HG02973 (cell line): ENCODE data around the gene NACC1.
"Not testable (repeated sequence)": the region's sequence is repeated elsewhere in the genome, so short reads cannot be mapped to it uniquely, and the experiment has no call there.

Source experiments
- ATAC-seq: cut with Tn5 transposase; IDR thresholded peaks from one replicate; pipeline ENCODE4 v1.9.1; 2021; ENCODE audit warnings: moderate library complexity; ENCODE audit not compliant: unreplicated experiment

Gene NACC1

DNA sequence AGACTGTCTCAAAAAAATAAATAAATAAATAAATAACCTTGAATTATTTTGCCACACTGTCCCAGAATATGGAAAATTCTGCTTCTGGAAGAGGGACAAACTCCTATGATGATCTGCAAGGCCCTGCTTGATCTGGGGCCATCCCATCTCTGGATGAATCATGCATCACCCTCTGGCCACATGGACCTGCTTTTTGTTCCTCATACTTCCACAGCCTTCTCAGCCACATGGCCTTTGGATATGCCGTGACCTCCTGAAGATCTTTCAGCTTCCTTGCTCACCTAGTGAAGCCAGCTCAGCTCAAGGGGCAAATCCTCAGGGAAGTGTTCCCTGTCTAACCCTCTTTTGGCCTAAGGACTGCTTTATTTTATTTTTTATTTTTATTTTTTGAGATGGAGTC lies 42.5 kb downstream of the NACC1 start:
- ATAC-seq: no peak

DNA sequence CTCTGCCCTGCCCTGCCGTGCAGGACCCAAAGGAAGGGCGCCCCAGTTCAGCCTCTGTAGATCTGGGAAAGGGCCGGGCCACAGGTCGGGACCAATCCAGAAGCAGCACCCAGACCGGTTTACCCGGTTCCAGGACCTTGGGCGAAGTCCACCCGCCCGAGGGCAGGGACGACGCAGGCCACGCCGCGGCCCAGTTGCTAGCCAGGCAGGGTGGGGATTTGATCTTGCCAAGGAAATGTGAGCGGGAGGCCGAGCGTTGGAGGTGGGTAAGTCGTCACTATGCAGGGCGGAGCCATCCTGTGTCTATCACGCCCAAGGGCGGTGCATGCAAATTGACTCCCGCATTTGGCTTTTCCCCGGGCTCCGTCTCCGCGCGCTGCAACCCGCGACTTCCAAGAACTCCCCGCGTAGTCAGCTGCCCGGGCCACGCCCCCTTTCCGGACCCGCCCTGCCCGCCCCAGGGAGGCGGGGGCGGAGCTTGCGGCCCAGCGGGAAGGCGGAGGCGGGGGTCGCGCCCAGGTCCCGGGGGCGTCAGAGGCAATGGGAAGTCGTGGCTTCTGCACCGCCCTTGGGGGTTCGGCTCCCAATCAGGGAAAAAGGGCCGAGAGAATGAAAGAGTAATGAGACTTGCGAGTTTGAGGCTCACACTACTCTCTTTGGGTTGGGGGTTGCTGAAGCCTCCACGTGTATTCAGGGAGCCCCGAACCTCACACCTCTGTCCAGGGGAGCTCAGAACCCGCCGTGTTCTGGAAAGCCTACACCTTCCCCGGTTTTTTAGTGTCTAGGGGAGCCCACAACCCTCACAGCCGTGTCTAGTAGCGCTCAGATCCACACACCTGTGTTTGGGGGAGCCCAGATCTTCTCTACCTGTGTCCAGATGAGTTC lies 44.9 kb downstream of the NACC1 start:
- no peak for ATAC-seq

DNA sequence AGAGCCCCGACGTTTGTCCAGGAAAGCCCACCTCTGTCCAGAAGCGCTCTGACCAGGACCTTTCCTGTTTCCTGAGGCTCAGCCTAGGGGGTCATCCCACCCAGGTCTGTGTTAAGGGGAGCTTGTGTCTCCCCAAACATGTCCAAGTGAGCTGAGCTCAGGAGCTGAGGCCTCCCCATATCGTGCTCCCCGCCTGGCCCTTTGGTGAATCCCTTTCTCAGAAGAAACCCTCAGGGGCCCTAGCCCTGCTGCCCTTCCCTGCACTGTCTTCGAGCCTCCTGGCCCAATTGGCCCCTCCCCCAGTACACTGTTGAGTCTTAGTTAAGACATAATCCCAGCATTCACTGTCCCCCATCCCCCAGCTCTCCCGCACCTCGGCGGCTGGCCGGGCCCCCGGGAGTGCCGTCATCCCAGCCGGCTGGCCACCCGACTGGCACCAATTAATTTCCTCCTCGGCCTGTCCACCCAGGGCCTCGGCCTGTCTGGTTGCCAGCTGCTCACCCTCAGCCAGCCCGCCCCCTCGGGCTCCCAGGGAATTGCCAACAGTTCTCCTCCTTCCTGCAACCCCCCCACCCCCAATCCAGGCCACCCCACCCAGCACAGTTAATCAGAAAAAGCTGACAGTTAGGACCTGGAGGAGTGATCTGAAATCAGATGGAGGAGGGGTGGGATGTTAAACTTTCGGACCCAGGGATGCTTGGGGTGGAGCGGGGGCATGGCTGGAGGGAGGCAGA lies 45.7 kb downstream of the NACC1 start:
- no peak for ATAC-seq

DNA sequence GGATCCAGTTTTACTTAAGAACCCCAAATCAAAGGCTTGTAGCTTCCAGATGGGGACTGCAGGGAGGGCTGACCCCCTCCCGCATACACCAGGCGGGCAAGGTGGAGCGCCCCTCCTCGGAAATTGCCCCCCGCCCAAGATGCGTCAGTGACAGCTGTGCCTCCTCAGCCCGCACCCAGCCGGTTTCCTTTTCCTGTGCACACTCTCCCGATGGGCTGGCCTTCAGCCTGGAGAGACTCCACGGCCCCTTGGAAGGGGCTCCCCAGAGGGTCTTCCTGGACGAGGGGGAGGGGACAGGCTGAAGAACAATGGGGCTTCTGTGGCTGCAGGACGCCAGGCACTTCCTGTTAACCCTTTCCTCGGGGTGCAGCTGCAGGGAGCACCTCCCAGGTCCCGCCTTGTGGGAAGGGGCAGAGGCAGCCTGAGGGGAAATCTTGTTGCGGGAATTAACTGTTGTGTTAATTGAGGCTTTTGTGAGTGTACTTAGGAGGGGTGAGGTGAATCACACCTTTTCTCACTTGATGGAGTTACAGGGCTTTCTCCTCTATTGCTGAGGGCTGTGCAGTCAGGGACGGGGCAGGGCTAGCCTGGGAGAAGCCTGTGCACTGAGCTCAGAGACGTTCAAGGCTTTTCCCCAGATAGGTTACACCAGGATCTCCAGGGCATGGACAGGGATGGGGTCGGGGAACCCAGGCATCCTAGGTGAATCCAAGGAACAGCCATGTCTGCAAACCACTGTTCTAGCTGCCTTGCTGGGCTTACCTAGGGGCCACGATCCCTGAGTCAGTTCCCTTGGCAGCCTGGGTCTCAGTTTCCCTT lies 46.5 kb downstream of the NACC1 start:
- no peak for ATAC-seq

DNA sequence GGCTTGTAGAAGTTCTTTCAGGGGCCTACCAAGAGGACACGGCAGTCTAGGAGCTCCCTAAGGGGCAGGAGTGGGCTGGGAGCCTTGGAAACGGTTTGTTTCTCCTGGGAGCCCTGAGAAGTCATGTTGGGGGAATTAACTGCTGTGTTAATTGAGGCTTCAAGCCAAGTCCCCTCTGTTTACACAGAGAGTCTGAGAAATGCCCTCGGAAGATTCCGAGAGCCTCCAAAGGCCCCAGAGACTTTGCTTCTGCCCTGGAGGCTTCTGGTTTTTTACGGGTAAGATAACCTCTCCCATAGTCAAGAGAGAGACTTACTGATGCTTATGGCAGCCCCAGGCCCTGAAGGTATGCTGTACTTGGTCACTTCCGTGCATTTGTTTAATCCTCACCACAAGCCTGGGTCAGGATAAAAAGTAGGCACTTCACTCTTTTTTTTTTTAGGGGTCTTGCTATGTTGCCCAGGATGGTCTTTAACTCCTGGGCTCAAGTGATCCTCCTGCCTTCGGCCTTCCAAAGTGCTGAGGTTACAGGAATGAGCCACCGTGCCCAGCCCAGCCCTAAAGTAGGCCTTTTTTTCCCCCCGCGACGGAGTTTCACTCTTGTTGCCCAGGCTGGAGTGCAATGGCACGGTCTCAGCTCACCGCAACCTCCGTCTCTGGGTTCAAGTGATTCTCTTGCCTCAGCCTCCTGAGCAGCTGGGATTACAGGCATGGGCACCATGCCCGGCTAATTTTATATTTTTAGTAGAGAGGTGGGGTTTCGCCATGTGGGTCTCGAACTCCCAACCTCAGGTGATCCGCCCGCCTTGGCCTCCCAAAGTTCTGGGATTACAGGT lies 47.3 kb downstream of the NACC1 start:
- no peak for ATAC-seq

DNA sequence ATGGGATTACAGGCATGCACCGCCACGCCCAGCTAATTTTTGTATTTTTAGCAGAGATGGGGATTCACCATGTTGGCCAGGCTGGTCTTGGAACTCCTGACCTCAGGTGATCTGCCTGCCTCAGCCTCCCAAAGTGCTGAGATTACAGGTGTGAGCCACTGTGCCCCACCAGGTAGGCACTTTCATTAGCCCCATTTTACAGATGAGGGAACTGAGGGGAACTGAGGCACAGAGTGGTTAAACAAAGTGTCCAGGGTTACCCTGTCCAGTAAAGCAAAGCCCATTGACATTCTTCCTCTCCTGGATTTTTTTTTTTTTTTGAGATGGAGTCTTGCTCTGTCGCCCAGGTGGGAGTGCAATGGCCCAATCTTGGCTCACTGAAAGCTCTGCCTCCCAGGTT lies 48.1 kb downstream of the NACC1 start:
- ATAC-seq: not testable (repeated sequence)

DNA sequence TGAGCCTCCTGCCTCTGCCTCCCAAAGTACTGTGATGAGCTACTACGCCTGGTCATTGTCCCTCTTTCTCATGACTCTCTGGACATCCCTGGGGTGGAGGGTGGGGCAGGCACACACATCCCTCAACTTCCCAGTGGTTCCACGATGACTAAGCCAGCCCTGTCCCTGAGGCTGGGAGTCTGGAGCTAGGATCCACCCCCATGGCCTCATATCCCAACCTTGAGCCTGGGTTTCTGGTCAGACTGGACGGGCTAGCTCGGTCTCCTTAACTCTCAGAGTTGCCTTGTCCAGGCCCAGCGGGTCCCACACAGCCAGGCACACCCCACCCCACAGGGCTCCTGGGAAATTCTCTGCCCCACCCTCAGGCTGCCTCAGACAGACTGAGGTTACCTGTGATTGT lies 51.7 kb downstream of the NACC1 start:
- no peak for ATAC-seq

DNA sequence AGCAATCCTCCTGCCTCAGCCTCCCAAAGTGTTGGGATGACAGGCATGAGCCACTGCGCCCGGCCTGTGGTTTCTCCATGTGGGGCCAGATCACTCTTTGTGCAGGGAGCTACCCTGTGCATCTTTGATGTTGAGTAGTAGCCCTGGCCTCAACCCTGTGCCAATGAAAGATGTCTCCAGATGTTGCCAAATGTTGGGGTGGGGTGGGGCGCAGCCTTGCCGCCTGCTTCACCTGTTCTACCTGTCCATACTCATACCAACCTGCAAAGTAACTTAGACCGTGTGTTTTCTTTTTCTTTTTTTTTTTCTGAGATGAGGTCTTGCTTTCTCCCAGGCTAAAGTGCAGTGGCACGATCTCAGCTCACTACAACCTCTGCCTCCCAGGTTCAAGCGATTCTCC lies 53.1 kb downstream of the NACC1 start:
- ATAC-seq: no peak

DNA sequence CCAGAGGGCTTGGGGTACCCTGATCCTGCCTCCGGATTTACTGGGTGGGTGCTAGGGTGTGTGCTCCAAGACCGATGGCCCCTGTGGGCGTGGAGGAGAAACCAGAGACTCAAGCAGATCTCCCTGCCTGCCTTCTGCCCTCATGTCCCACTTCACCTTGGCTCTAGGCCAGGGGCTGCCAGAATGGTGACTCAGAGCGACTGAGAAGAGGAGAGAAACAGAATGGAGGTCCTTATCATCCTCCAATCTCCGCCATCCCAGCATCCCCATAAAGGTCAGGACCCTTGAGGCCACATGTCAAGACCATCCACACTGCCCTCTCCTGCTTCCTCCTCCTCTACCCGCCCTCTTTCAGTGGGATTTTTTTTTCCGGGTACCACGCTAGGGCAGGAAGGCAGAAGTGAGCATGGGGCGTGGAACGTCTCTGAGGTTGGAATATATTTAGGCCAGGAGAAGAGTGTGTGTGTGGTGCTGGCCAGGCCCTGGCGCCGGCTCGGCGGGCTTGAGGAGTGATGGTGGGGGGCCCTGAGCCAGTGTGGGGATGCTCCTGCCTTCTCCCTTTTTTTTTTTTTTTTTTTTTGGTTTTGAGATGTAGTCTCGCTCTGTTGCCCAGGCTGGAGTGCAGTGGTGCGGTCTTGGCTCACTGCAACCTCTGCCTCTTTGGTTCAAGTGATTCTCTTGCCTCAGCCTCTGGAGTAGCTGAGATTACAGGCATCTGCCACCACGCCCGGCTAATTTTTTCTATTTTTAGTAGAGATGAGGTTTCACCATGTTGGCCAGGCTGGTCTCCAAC lies 54.5 kb downstream of the NACC1 start:
- no peak for ATAC-seq

DNA sequence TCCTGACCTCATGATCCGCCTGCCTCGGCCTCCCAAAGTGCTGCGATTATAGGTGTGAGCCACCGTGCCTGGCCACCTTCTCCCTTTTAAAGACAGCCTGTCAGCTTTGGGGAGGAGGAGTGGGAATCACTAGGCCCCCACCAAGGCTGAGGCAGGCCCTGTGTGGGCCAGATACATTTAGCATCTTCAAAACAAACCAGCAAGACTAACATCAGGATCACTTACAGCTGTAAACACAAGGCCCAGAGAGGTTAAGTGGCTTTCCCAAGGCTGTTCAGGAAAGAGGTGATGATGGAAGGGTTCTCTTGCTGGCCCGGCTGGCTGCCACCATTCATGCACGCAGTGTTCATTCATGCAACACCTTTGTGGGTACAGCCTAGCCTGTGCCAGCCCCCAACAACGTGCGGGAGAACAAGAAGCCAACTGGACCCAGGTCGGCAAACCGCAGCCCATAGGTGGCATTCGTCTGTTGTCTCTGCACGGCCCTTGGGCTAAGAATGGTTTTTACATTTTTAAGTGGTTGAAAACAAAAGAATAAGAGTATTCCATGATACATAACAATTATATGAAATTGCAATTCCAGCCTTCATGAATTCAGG lies 55.2 kb downstream of the NACC1 start:
- no peak for ATAC-seq

DNA sequence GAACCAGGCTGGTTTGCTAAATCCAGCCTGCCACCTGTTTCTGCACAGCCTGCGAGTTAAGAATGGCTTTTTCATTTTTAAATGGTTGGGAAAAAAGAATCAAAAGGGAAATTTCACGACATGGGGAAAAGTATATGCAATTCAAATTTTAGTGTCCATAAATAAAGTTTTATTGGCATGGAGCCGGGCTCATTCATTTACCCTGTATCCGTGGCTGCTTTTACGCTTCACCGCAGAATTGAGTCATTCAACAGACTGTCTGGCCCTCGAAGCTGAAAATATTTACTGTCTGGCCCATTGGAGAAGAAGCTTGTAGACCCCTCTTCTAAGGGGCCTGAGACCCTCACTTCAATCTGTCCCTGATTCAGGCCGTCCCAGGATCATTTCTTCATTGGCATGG lies 58.3 kb downstream of the NACC1 start:
- no peak for ATAC-seq

DNA sequence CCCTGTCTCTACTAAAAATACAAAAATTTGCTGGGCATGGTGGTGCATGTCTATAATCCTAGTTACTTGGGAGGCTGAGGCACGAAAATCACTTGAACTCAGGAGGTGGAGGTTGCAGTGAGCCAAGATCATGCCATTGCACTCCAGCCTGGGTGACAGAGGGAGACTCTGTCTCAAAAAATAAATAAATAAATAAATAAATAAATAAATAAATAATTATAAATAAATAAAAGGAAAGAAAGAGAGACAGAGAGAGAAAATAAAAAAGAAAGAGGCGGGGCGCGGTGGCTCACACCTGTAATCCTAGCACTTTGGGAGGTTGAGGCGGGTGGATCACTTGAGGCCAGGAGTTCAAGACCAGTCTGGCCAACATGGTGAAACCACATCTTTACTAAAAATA lies 59.5 kb downstream of the NACC1 start:
- not testable (repeated sequence) for ATAC-seq

DNA sequence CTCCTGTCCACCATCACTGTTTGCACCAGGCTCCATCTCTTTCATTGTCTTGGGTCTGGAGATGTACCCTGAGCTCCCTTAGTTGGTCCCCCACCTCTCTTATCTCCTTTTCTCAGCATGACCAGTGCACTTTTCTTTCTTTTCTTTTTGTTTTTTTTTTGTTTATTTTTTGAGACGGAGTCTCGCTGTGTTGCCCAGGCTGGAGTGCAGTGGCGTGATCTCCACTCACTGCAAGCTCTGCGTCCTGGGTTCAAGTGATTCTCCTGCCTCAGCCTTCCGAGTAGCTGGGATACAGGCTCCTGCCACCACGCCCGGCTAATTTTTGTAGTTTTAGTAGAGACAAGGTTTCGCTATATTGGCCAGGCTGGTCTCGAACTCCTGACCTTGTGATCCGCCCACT lies 60.2 kb downstream of the NACC1 start:
- ATAC-seq: not testable (repeated sequence)

DNA sequence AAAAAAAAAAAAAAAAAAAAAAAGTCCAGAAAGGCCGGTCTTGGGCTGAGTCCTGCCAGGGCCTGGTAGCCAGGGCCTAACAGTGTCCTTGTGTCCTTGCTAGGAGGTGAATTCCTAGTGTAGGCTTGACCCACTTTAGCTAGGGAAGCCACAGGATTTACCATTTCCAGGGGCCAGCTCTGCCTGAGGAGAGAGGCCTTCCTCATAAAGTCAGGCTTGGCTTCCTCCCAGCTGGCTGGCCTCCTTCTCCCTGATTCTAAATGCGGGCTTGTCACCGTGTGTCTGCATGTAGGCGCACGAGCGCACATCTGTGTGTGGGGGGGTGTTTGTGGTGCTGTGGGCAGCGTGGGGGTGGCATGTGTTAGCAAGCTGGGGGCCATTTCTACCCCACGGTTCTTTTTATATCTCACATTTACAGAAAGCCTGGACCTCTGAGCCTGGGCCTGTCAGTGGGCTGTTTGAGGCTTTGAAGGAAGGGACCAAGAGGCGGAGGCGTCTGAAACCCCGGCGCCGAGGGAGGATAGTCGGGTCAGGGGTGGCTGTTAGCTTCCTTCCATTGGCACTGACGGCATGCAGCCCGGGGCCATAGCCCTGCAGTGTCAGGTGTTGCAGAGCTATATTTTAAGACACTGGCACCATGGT lies 63.8 kb downstream of the NACC1 start:
- no peak for ATAC-seq

DNA sequence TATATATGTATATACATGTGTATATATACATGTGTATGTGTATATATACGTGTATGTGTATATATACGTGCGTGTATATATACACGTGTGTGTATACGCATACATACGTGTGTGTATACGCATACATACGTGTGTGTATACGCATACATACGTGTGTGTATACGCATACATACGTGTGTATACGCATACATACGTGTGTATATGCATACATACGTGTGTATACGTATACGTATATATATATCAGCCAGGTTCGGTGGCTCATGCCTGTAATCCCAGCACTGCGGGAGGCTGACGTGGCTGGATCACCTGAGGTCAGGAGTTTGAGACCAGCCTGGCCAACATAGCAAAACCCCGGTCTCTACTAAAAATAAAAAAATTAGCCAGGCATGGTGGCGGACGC lies 66.9 kb downstream of the NACC1 start:
- not testable (repeated sequence) for ATAC-seq

DNA sequence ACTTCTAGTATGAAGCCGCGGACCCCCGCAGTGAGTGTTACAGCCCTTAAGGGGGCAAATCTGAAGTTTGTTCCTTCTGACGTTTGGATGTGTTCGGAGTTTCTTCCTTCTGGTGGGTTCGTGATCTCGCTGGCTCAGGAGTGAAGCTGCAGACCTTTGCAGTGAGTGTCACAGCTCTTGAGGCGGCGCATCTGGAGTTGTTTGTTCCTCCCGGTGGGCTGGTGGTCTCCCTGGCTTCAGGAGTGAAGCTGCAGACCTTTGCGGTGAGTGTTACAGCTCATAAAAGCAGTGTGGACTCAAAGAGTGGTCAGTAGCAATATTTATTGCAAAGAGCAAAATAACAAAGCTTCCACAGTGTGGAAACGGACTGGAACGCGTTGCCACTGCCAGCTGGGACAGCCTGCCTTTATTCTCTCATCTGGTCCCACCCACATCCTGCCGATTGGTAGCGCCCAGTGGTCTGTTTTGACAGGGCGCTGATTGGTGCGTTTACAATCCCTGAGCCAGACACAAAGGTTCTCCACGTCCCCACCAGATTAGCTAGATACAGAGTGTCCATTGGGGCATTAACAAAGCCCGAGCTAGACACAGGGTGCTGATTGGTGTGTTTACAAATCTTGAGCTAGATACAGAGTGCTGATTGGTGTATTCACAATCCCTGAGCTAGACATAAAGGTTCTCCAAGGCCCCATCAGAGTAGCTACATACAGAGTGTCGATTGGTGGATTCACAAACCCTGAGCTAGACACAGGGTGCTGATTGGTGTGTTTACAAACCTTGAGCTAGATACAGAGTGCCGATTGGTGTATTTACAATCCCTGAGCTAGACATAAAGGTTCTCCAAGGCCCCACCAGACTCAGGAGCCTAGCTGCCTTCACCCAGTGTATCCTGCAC lies 67.9 kb downstream of the NACC1 start:
- not testable (repeated sequence) for ATAC-seq

DNA sequence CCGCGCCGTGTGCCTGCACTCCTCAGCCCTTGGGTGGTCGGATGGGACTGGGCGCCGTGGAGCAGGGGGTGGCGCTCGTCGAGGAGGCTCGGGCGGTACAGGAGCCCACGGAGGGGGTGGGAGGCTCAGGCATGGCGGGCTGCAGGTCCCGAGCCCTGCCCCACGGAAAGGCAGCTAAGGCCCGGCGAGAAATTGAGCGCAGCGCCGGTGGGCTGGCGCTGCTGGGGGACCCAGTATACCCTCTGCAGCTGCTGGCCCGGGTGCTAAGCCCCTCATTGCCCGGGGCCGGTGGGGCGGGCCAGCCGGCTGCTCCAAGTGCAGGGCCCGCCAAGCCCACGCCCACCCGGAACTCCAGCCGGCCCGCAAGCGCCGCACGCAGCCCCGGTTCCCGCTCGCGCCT lies 68.6 kb downstream of the NACC1 start:
- ATAC-seq: not testable (repeated sequence)

DNA sequence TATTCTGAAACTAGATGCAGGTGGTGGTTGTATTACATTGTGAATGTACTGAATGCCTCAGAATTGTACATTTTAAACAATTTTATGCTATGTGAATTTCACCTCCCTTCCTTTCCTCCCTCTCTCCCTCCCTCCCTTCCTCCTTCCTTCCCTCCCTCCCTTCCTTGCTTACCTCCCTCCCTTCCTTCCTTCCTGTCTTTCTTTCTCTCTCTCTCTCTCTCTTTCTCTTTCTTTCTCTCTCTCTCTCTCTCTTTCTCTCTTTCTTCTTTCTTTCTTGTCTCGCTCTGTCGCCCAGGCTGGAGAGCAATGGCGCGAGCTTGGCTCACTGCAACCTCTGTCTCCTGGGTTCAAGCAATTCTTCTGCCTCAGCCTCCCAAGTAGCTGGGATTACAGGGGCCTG lies 69.4 kb downstream of the NACC1 start:
- ATAC-seq: no peak
